ENCODE measurements around the gene APOC4.

DNA sequence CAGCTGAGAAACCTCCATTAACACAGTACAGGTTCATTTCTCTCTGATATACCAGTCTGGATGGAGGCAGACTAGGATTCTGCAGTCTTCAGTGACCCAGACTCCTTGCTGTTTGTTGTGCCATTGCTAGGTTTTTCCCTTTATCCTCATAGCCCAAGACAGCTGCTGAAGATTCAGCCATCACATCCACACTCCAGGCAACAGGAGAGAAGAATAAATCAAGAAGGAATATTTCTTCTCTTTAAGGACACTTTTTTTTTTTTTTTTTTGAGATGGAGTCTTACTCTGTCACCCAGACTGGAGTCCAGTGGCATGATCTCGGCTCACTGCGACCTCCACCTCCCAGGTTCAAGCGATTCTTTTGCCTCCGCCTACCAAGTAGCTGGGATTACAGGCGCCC lies 27.4 kb downstream of the APOC4 start:
- TF ChIP-seq, protein P1, sequence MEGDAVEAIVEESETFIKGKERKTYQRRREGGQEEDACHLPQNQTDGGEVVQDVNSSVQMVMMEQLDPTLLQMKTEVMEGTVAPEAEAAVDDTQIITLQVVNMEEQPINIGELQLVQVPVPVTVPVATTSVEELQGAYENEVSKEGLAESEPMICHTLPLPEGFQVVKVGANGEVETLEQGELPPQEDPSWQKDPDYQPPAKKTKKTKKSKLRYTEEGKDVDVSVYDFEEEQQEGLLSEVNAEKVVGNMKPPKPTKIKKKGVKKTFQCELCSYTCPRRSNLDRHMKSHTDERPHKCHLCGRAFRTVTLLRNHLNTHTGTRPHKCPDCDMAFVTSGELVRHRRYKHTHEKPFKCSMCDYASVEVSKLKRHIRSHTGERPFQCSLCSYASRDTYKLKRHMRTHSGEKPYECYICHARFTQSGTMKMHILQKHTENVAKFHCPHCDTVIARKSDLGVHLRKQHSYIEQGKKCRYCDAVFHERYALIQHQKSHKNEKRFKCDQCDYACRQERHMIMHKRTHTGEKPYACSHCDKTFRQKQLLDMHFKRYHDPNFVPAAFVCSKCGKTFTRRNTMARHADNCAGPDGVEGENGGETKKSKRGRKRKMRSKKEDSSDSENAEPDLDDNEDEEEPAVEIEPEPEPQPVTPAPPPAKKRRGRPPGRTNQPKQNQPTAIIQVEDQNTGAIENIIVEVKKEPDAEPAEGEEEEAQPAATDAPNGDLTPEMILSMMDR (IDR thresholded peaks at IDR 0.05) = no peak
- TF ChIP-seq POLR2A (IDR thresholded peaks at IDR 0.05) (no peak), POLR2AphosphoS5 (IDR thresholded peaks at IDR 0.05) (no peak)
